VCaP (cell line): ENCODE data around the gene SKA1.
"Not testable (repeated sequence)": the region's sequence is repeated elsewhere in the genome, so short reads cannot be mapped to it uniquely, and the experiment has no call there.

ENCODE experiments used
- H3K27ac ChIP-seq: fragments of 450-650 bp; 2 replicates; pipeline ENCODE4 v1.5.1; 2017
- CTCF ChIP-seq: fragments of 450-650 bp; conservative IDR thresholded peaks from 2 replicates; pipeline ENCODE4 v1.5.1; 2017; ENCODE audit warnings: mild to moderate bottlenecking, moderate library complexity

SKA1 gene

GRCh38 chr18:50422286-50422898 lies 47.5 kb downstream of the SKA1 start:
- H3K27ac ChIP-seq: no peak overlapping the region
- TF ChIP-seq CTCF: no peak

- no peak for TF ChIP-seq CTCF
- no peak overlapping the region for H3K27ac ChIP-seq
These were observed 50.2 kb downstream of the SKA1 start for GRCh38 chr18:50424877-50425690.

- H3K27ac ChIP-seq: no peak overlapping the region
- no peak for TF ChIP-seq CTCF
These were observed 53.0 kb downstream of the SKA1 start for GRCh38 chr18:50427896-50428295.

GRCh38 chr18:50428531-50429206 lies 53.8 kb downstream of the SKA1 start:
- H3K27ac ChIP-seq: no peak overlapping the region
- no peak for TF ChIP-seq CTCF

- H3K27ac ChIP-seq: no peak overlapping the region
- TF ChIP-seq CTCF: peak; percentile 70
These were observed 54.5 kb downstream of the SKA1 start for GRCh38 chr18:50429207-50429948.

GRCh38 chr18:50432915-50433314 lies 58.1 kb downstream of the SKA1 start:
- no peak overlapping the region for H3K27ac ChIP-seq
- TF ChIP-seq CTCF: no peak

GRCh38 chr18:50436742-50437141 lies 61.9 kb downstream of the SKA1 start:
- H3K27ac ChIP-seq: not testable (repeated sequence)
